ENCODE measurements around the gene SPOCK1. TPM values are rescaled to one million over a fixed set of nuclear protein-coding genes. Genes with fewer than 3 reads are reported as not detected.
A peak's percentile ranks its signal among the peaks of the same experiment; 100 is the strongest.

Gene SPOCK1
- total RNA-seq, 1 donor from 2014 or later: 8.4 TPM

DNA sequence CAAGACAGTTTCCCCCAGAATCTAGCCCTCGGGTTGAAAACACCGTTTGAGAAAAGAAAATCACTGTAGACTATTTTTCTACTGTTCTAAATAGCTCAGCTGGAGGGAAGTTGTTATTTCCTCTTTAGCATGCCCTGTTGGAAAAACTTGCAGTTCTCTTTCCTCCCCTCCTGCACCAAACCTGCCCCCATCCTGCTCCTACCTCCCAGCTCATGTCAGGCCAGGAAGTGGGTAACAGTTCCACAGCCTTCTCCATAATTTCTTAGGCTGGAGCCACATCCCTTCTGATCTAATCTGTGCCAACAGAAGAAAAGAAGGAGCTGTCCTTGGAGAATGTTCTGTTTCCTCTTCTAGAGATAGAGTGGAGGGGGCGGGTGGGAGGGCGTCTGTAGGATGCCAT is 437.7 kb downstream of the SPOCK1 start:
- intact Hi-C loops (cut with DNase I): no loop called here
- no peak for ATAC-seq

DNA sequence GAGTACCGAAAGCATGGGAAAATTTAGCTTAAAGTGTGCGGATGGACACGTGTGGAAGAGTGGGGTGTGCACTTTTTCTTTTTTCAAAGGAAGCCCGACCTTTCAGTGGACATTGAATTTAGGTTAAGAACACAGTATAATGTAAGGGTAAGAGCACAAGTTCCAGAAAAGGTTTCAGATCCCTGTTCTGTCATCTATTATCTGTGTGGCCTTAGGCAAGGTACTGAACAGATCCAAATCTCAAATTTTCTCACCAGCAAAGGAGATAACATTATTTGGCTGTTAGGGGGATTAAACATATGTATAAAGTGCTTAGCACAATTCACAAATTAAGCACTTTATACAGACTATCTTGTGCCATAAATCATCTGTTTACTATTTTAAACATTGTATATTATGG is 441.0 kb downstream of the SPOCK1 start:
- Histone ChIP-seq H3K9me3 (no peaks in the 10 kb centered on the region), H3K36me3 (no peaks in the 10 kb centered on the region), H3K4me3 (no peak overlapping the region), H3K27me3 (ENCODE audit: low read depth) (no peaks in the 10 kb centered on the region), H3K27ac (no peak overlapping the region), H3K4me1 (no peaks in the 10 kb centered on the region)
- DNase-seq (no peak), ATAC-seq (no peak)
- TF ChIP-seq, protein P1, sequence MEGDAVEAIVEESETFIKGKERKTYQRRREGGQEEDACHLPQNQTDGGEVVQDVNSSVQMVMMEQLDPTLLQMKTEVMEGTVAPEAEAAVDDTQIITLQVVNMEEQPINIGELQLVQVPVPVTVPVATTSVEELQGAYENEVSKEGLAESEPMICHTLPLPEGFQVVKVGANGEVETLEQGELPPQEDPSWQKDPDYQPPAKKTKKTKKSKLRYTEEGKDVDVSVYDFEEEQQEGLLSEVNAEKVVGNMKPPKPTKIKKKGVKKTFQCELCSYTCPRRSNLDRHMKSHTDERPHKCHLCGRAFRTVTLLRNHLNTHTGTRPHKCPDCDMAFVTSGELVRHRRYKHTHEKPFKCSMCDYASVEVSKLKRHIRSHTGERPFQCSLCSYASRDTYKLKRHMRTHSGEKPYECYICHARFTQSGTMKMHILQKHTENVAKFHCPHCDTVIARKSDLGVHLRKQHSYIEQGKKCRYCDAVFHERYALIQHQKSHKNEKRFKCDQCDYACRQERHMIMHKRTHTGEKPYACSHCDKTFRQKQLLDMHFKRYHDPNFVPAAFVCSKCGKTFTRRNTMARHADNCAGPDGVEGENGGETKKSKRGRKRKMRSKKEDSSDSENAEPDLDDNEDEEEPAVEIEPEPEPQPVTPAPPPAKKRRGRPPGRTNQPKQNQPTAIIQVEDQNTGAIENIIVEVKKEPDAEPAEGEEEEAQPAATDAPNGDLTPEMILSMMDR (IDR thresholded peaks at IDR 0.05): no peak
- intact Hi-C loops (cut with DNase I): no loop called here

More for the DNA sequence above, 437.7 kb downstream of the SPOCK1 start:
- no peak for DNase-seq
- Histone ChIP-seq H3K4me1 (no peaks in the 10 kb centered on the region), H3K36me3 (no peaks in the 10 kb centered on the region), H3K27me3 (ENCODE audit: low read depth) (no peaks in the 10 kb centered on the region), H3K4me3 (no peak overlapping the region), H3K27ac (no peak overlapping the region), H3K9me3 (no peaks in the 10 kb centered on the region)
- TF ChIP-seq, protein P1 (IDR thresholded peaks at IDR 0.05): no peak

DNA sequence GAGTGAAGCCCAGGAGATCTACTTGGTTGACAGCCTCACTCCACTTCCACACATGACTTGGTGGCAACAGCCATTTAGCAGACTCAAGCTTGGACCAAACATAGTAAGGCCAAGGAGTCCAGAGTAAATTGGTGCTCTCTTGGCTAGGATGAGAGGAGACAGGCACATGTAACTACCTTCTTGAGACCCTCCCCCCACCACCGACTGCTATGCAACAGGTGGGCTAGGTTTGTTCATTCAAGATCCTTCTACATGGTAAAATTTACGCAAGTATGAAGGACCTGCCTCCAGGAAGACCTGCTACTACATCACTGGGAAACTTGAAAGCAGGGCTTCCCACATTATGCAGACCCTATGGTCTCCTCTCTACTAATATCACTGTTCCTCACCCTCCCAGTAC is 442.4 kb downstream of the SPOCK1 start:
- no peaks in the 10 kb centered on the region for H3K36me3 ChIP-seq
- TF ChIP-seq, protein P1 (IDR thresholded peaks at IDR 0.05): no peak
- H3K27ac ChIP-seq: no peak overlapping the region
- intact Hi-C loops (cut with DNase I): no loop called here
- DNase-seq (no peak), ATAC-seq (no peak)
- H3K4me3 ChIP-seq: no peak overlapping the region
- H3K9me3 ChIP-seq: no peaks in the 10 kb centered on the region
- no peaks in the 10 kb centered on the region for H3K27me3 ChIP-seq (ENCODE audit: low read depth)
- H3K4me1 ChIP-seq: no peaks in the 10 kb centered on the region

DNA sequence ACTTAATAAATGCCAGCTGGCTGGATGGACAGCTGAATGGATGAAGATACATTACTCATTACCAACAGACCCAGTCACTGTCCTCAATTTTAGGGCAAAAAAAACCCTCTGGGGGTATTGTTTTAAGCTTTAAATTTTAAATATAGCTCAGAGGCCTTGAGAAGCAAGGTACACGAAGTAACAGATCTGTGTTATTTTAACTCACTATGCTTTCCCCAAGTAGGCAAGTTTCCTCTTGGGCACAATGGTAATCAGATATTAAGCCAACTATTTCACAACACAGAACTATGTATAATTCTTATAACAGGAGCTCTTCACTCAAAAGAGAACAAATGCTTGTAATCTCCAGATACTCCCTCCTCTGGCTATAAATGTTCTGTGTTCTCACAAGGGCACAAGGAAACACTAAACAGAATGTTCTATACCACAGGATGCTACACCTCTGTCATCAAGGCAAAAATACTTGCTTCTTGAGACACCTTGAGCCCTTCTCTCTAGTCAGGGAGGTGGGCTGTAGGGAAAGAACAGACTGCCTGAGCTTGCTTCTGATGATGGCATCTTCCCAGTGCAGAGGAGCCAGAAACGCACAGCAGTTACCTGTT is 443.8 kb downstream of the SPOCK1 start:
- Histone ChIP-seq H3K27me3 (ENCODE audit: low read depth) (no peaks in the 10 kb centered on the region), H3K27ac (no peak overlapping the region), H3K4me3 (no peak overlapping the region), H3K4me1 (no peaks in the 10 kb centered on the region), H3K36me3 (no peaks in the 10 kb centered on the region), H3K9me3 (no peaks in the 10 kb centered on the region)
- DNase-seq (no peak), ATAC-seq (peak in 1 of 2 donors; percentile 32)
- TF ChIP-seq, protein P1 (IDR thresholded peaks at IDR 0.05): no peak
- intact Hi-C loops (cut with DNase I): no loop called here

DNA sequence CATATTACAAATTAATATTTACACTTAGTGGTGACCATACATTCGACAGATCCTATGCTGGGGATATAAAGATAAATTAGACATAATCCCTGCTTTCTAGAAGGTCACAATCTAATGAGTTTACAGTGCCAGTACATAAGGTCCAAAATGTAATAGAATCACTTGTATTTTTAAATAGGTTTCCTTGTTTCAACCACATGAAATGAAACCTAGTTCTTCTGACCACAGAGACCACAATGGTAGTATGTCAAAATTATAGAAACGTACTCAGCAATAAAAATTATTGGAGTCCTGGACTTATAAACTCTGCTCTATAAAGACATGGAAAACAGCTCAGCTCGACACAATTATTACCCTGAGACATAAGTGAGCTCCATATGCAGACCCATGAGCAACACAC is 444.3 kb downstream of the SPOCK1 start:
- no peaks in the 10 kb centered on the region for H3K4me1 ChIP-seq
- ATAC-seq: no peak
- TF ChIP-seq, protein P1 (IDR thresholded peaks at IDR 0.05): no peak
- intact Hi-C loops (cut with DNase I): no loop called here
- no peaks in the 10 kb centered on the region for H3K9me3 ChIP-seq
- no peaks in the 10 kb centered on the region for H3K36me3 ChIP-seq
- no peak overlapping the region for H3K4me3 ChIP-seq
- DNase-seq: no peak
- no peaks in the 10 kb centered on the region for H3K27me3 ChIP-seq (ENCODE audit: low read depth)
- H3K27ac ChIP-seq: no peak overlapping the region

All from lower lobe of right lung (tissue), 2 donors.